Gastrocnemius medialis (tissue), 4 donors: ENCODE results near the gene HAVCR1. TPM values are rescaled to one million over a fixed set of nuclear protein-coding genes. Genes with fewer than 3 reads are reported as not detected.
"Not testable (repeated sequence)": the region's sequence is repeated elsewhere in the genome, so short reads cannot be mapped to it uniquely, and the experiment has no call there.

Experiments
- ATAC-seq, 2 donors: fragments of 150-250 bp; one replicate each; pipeline ENCODE4 v1.9.1; 2016
- DNase-seq, 2 donors: peaks; one replicate each; pipeline ENCODE4 v3.0.0-alpha.2; 2019
- H3K27ac ChIP-seq, 4 donors: fragments of 200-600 bp; sonication (generic); 1 replicate in 1 of 4; 2 replicates in 3 of 4; pipeline ENCODE4 v1.5.1; 2016 to 2018; ENCODE audit warnings: mild to moderate bottlenecking in 2 of 4, moderate library complexity in 1 of 4
- H3K27me3 ChIP-seq, 3 donors: fragments of 200-600 bp; sonication (generic) in 2 of 3; 1 replicate in 1 of 3; 2 replicates in 2 of 3; pipeline versions ENCODE4 v1.5.1 to v1.6.0; 2016 to 2019; ENCODE audit warnings: mild to moderate bottlenecking in 1 of 3, moderate library complexity in 1 of 3
- H3K36me3 ChIP-seq, 2 donors: fragments of 200-600 bp; sonication (generic) in 1 of 2; one replicate each; pipeline ENCODE4 v1.5.1; 2017 to 2018
- H3K4me1 ChIP-seq, 2 donors: fragments of 200-600 bp; sonication (generic) in 1 of 2; one replicate each; pipeline ENCODE4 v1.5.1; 2016 to 2017; ENCODE audit warnings: mild to moderate bottlenecking in 2 of 2
- H3K4me3 ChIP-seq, 4 donors: fragments of 200-600 bp; sonication (generic) in 3 of 4; 1 replicate in 1 of 4; 2 replicates in 3 of 4; pipeline ENCODE4 v1.5.1; 2016 to 2019; ENCODE audit warnings: mild to moderate bottlenecking in 2 of 4
- H3K9me3 ChIP-seq, 3 donors: fragments of 200-600 bp; sonication (generic) in 2 of 3; 1 replicate in 1 of 3; 2 replicates in 2 of 3; pipeline ENCODE4 v1.5.1; 2016 to 2019
- CTCF ChIP-seq, 5 experiments: fragments of 450-650 bp in 3 of 5; fragments of 200-600 bp in 2 of 5; sonication (generic) in 2 of 5; IDR thresholded peaks in 4 of 5; conservative IDR thresholded peaks in 1 of 5; 1 replicate in 4 of 5; 2 replicates in 1 of 5; pipeline ENCODE4 v1.5.1; 2016 to 2019; ENCODE audit warnings: antibody characterized with exemption in 5 of 5, mild to moderate bottlenecking in 3 of 5, moderate library complexity in 3 of 5
- POLR2A ChIP-seq, 2 donors: fragments of 450-650 bp; IDR thresholded peaks; one replicate each; pipeline ENCODE4 v1.6.1; 2017; ENCODE audit warnings: antibody characterized with exemption in 2 of 2, mild to moderate bottlenecking in 2 of 2, moderate library complexity in 2 of 2
- in situ Hi-C, 4 donors: fragments of 200-750 bp; cut with MboI; loops; one replicate each; pipeline versions ENCODE4 v1.15.0 to v1.8.0; 2017; ENCODE audit warnings: low sequenced_read_pairs in 4 of 4
- intact Hi-C: fragments of 100-400 bp; cut with DNase I; formaldehyde crosslinking; loops from one replicate; pipeline ENCODE4 v1.15.1; 2023; ENCODE audit warnings: low total_unique reads
- total RNA-seq, 4 donors: library from RNA; depleted of rRNA; stranded (reverse); fragments of >200 nt; gene quantifications; one replicate each; pipeline versions ENCODE4 v1.1.0 to v1.2.3, GENCODE V29; 2016

Gene HAVCR1
- total RNA-seq, 4 donors from 2014 or later, result not detected

- H3K27ac ChIP-seq, result no peak overlapping the region
- in situ Hi-C loops (no loop called here), intact Hi-C loops (no loop called here)
- no peak for DNase-seq
- TF ChIP-seq POLR2A (IDR thresholded peaks at IDR 0.05) (no peak), CTCF (IDR thresholded peaks at IDR 0.05 in 4 of 5, conservative IDR thresholded peaks at IDR 0.05 in 1 of 5) (no peak)
- H3K27me3 ChIP-seq, result no peaks in the 10 kb centered on the region
- no peaks in the 10 kb centered on the region for H3K36me3 ChIP-seq
- H3K4me3 ChIP-seq, result no peak overlapping the region
- no peak for ATAC-seq
- H3K4me1 ChIP-seq, result no peaks in the 10 kb centered on the region
- no peaks in the 10 kb centered on the region for H3K9me3 ChIP-seq
These were observed 11.0 kb downstream of the HAVCR1 start for GRCh38 chr5:157047898-157048297.

GRCh38 chr5:157047016-157047415 is 11.9 kb downstream of the HAVCR1 start:
- H3K4me3 ChIP-seq, H3K4me1 ChIP-seq, intact Hi-C loops, in situ Hi-C loops, H3K27ac ChIP-seq, DNase-seq, H3K27me3 ChIP-seq, ATAC-seq, H3K9me3 ChIP-seq, H3K36me3 ChIP-seq: not testable (repeated sequence)

GRCh38 chr5:157046041-157046440 is 12.9 kb downstream of the HAVCR1 start:
- in situ Hi-C loops (no loop called here), intact Hi-C loops (no loop called here)
- no peaks in the 10 kb centered on the region for H3K27me3 ChIP-seq
- no peak for ATAC-seq
- H3K4me1 ChIP-seq, result no peaks in the 10 kb centered on the region
- no peaks in the 10 kb centered on the region for H3K9me3 ChIP-seq
- no peaks in the 10 kb centered on the region for H3K36me3 ChIP-seq
- DNase-seq, result no peak
- no peak overlapping the region for H3K4me3 ChIP-seq
- H3K27ac ChIP-seq, result no peak overlapping the region
- no peak for TF ChIP-seq POLR2A (IDR thresholded peaks at IDR 0.05)
- no peak for TF ChIP-seq CTCF (IDR thresholded peaks at IDR 0.05 in 4 of 5, conservative IDR thresholded peaks at IDR 0.05 in 1 of 5)

GRCh38 chr5:157045601-157046000 is 13.3 kb downstream of the HAVCR1 start:
- H3K4me1 ChIP-seq, result no peaks in the 10 kb centered on the region
- H3K36me3 ChIP-seq, result no peaks in the 10 kb centered on the region
- H3K9me3 ChIP-seq, result no peaks in the 10 kb centered on the region
- H3K4me3 ChIP-seq, result no peak overlapping the region
- no peak for DNase-seq
- no peak overlapping the region for H3K27ac ChIP-seq
- no peak for ATAC-seq
- no peak for TF ChIP-seq POLR2A (IDR thresholded peaks at IDR 0.05)
- in situ Hi-C loops, result no loop called here
- H3K27me3 ChIP-seq, result no peaks in the 10 kb centered on the region
- intact Hi-C loops, result no loop called here

- Histone ChIP-seq H3K9me3 (no peaks in the 10 kb centered on the region), H3K36me3 (no peaks in the 10 kb centered on the region), H3K27ac (no peak overlapping the region), H3K27me3 (peaks cover 0 to 5% (median 0%) of the 10 kb centered on the region in 3 donors), H3K4me3 (no peak overlapping the region), H3K4me1 (no peaks in the 10 kb centered on the region)
- intact Hi-C loops (no loop called here), in situ Hi-C loops (no loop called here)
- DNase-seq (no peak), ATAC-seq (no peak)
- TF ChIP-seq CTCF (IDR thresholded peaks at IDR 0.05 in 4 of 5, conservative IDR thresholded peaks at IDR 0.05 in 1 of 5), result no peak
- no peak for TF ChIP-seq POLR2A (IDR thresholded peaks at IDR 0.05)
These were observed 20.2 kb downstream of the HAVCR1 start for GRCh38 chr5:157038568-157039187.

- H3K27me3 ChIP-seq, H3K4me1 ChIP-seq, H3K27ac ChIP-seq, DNase-seq, H3K9me3 ChIP-seq, H3K36me3 ChIP-seq, intact Hi-C loops, in situ Hi-C loops, ATAC-seq, H3K4me3 ChIP-seq: not testable (repeated sequence)
These were observed 24.5 kb downstream of the HAVCR1 start for GRCh38 chr5:157034106-157035072.
